HK-2 (cell line): ENCODE data around the gene NBPF19.
A peak's percentile ranks its signal among the peaks of the same experiment; 100 is the strongest.
"Not testable (repeated sequence)": the region's sequence is repeated elsewhere in the genome, so short reads cannot be mapped to it uniquely, and the experiment has no call there.

Experiments
- DNase-seq: peaks from one replicate; pipeline ENCODE4 v3.0.0-alpha.2; 2018; ENCODE audit not compliant: unreplicated experiment

Gene NBPF19, protein sequence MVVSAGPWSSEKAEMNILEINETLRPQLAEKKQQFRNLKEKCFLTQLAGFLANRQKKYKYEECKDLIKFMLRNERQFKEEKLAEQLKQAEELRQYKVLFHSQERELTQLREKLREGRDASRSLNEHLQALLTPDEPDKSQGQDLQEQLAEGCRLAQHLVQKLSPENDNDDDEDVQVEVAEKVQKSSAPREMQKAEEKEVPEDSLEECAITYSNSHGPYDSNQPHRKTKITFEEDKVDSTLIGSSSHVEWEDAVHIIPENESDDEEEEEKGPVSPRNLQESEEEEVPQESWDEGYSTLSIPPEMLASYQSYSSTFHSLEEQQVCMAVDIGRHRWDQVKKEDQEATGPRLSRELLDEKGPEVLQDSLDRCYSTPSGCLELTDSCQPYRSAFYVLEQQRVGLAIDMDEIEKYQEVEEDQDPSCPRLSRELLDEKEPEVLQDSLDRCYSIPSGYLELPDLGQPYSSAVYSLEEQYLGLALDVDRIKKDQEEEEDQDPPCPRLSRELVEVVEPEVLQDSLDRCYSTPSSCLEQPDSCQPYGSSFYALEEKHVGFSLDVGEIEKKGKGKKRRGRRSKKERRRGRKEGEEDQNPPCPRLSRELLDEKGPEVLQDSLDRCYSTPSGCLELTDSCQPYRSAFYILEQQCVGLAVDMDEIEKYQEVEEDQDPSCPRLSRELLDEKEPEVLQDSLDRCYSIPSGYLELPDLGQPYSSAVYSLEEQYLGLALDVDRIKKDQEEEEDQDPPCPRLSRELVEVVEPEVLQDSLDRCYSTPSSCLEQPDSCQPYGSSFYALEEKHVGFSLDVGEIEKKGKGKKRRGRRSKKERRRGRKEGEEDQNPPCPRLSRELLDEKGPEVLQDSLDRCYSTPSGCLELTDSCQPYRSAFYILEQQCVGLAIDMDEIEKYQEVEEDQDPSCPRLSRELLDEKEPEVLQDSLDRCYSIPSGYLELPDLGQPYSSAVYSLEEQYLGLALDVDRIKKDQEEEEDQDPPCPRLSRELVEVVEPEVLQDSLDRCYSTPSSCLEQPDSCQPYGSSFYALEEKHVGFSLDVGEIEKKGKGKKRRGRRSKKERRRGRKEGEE (N-terminal part only)

GRCh38 chr1:149474745-149475144 lies at the start of gene NBPF19:
Gene NBPF19 (plus strand): TSS chr1:149475045. CDS start chr1:149475933, 888 bp downstream.
- DNase-seq, result not testable (repeated sequence)

- not testable (repeated sequence) for DNase-seq
Measured at GRCh38 chr1:149428317-149428716, 46.5 kb upstream of the NBPF19 start.

GRCh38 chr1:149445451-149445850 lies 29.4 kb upstream of the NBPF19 start:
- DNase-seq, result not testable (repeated sequence)

GRCh38 chr1:149452196-149452595 lies 22.6 kb upstream of the NBPF19 start:
- DNase-seq, result not testable (repeated sequence)

DNA sequence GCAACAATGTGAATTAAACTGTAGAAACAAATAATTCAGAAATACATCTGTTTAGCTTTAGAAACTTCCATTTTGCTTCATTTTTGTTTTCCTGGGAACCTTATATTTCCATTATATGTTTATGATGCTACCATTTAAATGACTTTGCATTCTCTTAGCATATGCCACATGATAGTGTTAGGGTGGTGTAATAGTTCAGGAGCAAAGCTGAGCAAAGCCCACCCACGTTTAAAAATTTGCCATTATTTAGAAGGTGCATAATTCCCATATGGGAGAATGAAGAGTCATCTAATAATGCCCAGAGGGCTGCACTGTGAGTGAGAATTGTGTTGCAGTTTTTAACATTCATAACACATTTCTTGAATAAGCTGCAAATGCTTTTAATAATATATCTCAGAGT lies 22.2 kb upstream of the NBPF19 start:
- DNase-seq, result not testable (repeated sequence)

- peak; percentile 80 for DNase-seq
Measured at GRCh38 chr1:149558350-149558825, 83.5 kb downstream of the NBPF19 start.

DNA sequence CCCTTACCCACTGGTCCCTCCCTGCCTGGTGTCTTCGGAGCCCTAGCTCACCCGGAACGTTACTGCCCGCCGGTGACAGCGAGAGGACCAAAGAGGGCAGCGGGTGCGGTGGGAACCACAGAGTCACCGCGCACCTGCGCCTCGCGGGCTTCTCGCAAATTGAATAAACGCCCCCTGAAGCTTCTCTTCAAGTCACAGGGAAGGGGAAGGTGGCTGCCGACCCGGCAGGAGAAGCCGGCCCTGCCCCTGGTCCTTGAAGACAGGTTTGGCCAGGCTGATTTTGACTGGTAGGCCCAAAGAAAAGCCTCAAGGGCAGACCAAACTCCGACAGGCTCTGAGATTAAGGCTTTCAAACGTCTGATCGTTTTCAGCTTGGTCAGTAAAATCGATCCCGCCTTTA lies 87.0 kb downstream of the NBPF19 start:
- DNase-seq, result not testable (repeated sequence)

DNA sequence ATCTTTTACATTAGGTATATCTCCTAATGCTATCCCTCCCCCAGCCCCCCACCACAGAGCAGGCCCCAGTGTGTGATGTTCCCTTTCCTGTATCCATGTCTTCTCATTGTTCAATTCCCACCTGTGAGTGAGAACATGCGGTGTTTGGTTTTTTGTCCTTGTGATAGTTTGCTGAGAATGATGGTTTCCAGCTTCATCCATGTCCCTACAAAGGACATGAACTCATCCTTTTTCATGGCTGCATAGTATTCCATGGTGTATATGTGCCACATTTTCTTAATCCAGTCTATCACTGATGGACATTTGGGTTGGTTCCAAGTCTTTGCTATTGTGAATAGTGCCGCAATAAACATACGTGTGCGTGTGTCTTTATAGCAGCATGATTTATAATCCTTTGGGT lies 90.6 kb downstream of the NBPF19 start:
- not testable (repeated sequence) for DNase-seq

DNA sequence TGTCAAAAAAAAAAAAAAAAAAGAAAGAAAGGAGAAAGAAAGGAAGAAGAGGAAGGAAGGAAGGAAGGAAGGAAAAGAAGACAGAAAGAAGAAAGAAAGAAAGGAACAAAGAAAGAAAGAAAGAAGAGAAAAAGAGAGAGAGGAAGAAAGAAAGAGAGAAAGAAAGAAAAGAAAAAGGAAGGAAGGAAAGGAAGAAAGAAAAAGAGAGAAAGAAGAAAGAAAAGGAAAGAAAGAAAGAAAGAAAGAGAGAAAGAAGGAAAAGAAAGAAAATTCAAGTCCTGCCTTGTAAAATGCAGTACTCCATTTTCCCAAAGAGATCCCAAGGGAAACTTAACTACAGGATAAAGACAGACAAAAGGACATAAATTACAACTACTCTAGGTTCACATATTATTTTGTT lies 97.9 kb downstream of the NBPF19 start:
- DNase-seq, result not testable (repeated sequence)

- DNase-seq, result not testable (repeated sequence)
Measured at GRCh38 chr1:149585592-149585991, 110.7 kb downstream of the NBPF19 start.
